IPS-20b (cell line): Measurements from ENCODE around the gene TPSG1.

ENCODE experiments used
- H3K27ac ChIP-seq: one replicate; pipeline ENCODE4 v1.5.1; 2013; ENCODE audit warnings: low read length
- H3K27me3 ChIP-seq: 2 replicates; pipeline ENCODE4 v1.6.1; 2013; ENCODE audit warnings: mild to moderate bottlenecking, low read length, inconsistent platforms; ENCODE audit not compliant: insufficient read depth
- H3K36me3 ChIP-seq: 2 replicates; pipeline ENCODE4 v1.6.1; 2013; ENCODE audit warnings: low read depth, mild to moderate bottlenecking, inconsistent platforms, low read length, moderate library complexity; ENCODE audit not compliant: insufficient read depth
- H3K4me1 ChIP-seq: 2 replicates; pipeline ENCODE4 v1.6.1; 2013; ENCODE audit warnings: mild to moderate bottlenecking, control low read depth, inconsistent platforms, low read length, moderate library complexity; ENCODE audit not compliant: insufficient read depth
- H3K4me3 ChIP-seq: 2 replicates; pipeline ENCODE4 v1.5.1; 2013; ENCODE audit warnings: mild to moderate bottlenecking, low read length, inconsistent platforms
- H3K9ac ChIP-seq: 2 replicates; pipeline ENCODE4 v1.6.1; 2013; ENCODE audit warnings: low read depth, mild to moderate bottlenecking, inconsistent platforms, low read length, moderate library complexity
- H3K9me3 ChIP-seq: 2 replicates; pipeline ENCODE4 v1.6.1; 2013; ENCODE audit warnings: mild to moderate bottlenecking, low read depth, low read length, inconsistent platforms; ENCODE audit not compliant: insufficient read depth

Gene TPSG1

DNA sequence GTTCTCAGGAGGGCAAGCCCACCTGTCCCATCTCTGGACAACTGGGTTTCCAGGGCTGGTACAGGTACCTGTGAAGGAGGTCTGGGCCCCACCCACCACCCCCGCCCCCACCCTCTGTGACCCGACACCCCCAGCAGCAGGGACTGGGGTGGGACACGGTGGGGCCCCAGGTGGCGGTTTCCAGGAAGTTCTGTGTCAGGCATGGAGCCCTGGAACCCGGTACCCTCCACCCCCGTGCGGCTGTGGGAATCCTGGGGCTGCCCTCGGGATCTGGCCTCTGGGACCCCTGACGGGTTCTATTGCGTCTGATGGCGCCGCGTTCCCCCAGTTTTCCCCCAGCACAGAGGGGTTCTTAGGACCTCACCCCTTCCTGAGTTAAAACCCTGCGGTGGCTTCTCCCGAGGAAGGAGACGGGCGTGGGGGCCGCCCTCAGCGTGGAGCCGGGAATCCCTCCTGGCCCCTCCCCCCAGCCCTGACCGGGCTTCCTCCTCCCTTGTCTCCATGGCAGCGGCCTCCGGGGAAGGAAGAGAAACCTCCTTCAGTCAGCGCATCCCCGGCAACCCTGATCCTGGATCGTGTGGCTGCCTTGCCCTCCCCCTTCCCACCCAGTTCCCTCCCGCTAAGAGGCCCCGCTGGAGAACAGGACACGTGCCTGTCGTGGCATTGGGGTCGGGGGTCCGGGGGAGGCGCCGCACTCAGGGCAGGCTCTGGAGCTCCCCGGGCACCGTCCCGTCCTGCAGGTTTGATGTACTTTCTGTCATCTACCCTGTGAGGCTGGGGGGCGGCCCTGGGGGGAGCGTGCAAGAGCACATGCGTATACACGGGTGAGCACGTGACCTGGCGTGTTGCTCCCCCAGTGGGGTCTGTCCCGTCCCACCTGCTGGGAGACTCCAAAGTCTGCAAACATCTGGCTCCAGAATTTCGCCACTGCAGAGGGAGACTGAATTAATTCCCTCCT, 41.8 kb downstream of the TPSG1 start:
- Histone ChIP-seq H3K4me1 (no peaks in the 10 kb centered on the region), H3K9me3 (no peaks in the 10 kb centered on the region), H3K27ac (no peak overlapping the region), H3K27me3 (no peaks in the 10 kb centered on the region), H3K36me3 (no peaks in the 10 kb centered on the region), H3K4me3 (no peak overlapping the region), H3K9ac (no peak overlapping the region)

DNA sequence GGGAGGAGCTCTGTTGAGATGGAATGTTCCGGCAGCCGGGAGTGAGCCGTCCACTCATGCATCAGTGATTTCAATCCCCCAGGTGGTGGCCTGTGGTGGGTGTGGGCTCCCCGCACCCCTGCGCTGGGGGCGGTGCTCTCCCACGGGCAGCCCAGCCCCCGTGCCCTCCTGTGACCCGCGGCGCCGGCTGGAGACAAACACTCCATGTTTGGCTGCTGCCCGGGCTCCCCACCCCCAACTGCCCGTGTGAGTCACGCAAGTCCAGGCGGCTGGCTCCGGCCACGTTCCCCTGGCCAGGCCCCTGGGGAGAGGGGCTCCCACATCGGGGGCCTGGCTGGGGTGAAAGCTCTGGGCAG, 42.8 kb downstream of the TPSG1 start:
- Histone ChIP-seq H3K9ac (no peak overlapping the region), H3K27me3 (no peaks in the 10 kb centered on the region), H3K4me3 (no peak overlapping the region), H3K4me1 (no peaks in the 10 kb centered on the region), H3K9me3 (no peaks in the 10 kb centered on the region), H3K27ac (no peak overlapping the region), H3K36me3 (no peaks in the 10 kb centered on the region)

DNA sequence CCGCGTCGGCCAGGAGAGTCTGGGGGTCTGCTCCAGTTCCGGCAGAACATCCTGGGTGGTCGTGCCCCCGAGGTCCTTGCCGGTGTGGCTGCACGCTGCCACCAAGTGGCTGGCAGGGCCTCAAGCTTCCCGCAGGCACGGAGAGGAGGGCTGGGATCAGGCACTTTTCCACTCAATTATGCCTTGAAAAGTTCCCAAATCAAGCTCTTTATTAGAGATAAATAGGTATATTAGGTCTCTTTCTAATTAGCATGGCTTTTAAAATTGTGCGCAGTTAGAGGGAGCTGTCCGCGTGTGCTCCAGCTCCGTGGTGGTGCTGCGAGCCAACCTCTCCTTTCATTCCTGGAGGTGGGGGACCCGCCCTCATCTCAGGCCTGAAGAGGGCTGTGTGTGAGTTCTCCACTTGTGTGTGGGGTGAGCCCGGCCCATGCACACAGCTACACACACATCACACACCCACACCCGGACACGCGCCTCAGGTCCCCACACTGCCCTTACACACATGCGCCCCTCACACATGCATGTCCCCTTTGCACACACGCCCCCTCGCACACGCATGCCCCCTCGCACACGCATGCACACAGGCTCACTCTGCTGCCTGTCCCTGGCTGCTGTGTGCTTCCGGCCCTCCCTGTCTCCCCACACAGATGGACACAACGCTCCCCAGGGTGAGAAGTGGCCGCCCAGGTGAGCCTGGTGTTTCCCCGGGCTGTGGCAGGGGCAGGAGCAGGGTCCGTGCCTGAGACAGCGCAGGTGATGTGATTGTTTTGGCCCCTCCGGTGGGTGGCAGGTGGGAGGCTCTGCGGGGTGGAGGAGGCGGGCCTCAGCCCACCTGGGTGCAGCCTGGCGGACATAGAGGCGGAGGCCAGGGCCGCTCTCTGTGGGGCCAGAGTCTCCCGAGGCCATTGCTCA, 43.4 kb downstream of the TPSG1 start:
- Histone ChIP-seq H3K9me3 (no peaks in the 10 kb centered on the region), H3K27ac (no peak overlapping the region), H3K4me1 (no peaks in the 10 kb centered on the region), H3K9ac (no peak overlapping the region), H3K4me3 (no peak overlapping the region), H3K27me3 (no peaks in the 10 kb centered on the region), H3K36me3 (no peaks in the 10 kb centered on the region)

DNA sequence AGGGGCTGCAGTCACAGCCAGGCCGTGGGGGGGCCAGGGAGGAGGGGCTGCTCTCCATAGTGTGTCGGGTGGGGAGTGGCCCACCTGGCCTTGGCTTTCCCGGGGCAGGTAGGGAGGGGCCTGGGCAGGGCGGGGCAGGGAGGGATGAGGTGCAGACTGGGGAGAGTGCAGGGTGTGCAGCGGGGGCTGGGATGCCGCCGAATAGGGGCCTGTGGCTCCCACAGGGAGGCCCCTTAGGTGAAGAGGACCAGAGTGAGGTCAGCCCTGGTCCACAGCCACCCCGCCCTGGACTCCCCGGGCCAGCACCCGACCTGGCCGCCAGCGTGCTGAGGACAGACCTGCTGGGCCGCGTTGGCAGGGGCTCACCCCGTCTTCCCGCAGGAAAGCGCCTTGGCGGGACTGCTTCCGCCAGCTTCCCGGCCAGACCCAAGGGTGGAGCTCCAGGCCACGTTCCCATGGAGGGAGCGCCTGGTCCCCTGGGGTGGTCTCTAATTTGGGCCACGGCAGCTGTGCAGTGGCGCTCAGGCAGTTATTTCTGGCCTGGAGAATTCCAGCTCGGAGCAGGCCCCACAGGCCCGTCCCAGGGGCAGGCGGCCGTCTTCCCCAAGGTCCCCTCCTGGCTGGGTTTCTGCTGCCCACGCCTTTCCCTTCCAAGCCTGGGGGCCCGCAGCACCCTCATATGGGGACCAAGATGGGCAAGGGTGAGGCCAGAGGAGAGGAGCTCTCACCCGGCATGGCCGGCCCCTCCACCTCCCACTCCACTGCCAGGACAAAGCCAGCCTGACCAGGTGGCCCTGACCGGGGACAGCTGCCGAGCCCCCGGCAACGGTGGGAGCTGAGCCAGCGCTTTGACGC, 44.3 kb downstream of the TPSG1 start:
- H3K27me3 ChIP-seq: no peaks in the 10 kb centered on the region
- no peaks in the 10 kb centered on the region for H3K4me1 ChIP-seq
- H3K9me3 ChIP-seq: no peaks in the 10 kb centered on the region
- H3K27ac ChIP-seq: no peak overlapping the region
- no peaks in the 10 kb centered on the region for H3K36me3 ChIP-seq
- no peak overlapping the region for H3K9ac ChIP-seq
- no peak overlapping the region for H3K4me3 ChIP-seq

DNA sequence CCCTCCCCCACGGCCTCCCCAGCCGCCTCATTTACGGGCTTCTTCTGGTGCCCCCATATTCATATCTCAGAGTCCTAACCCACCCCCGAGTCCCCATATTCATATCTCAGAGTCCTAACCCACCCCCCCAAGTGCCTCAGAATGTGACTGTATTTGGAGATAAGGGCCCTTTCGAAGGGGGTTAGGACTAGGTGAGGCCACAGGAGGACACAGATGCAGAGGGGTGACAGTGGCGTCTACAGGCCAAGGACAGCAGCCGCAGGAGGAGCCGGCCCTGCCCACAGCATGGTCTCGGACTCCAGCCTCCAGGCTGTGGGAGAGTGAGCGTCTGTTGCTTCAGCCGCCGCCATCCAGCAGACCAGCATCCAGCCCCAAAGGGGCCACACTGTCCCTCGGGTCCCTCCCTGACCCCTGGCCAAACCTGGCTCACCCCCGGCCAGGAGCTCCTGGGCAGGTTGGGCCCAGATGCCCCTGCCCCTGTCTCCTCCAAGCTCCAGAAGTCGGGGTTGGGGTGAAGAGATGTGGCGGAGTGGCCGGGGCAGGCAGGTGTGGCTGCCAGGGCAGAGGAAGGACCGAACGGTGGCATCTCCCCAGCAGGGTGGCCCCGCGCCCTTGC, 46.7 kb downstream of the TPSG1 start:
- no peaks in the 10 kb centered on the region for H3K27me3 ChIP-seq
- no peaks in the 10 kb centered on the region for H3K4me1 ChIP-seq
- no peak overlapping the region for H3K27ac ChIP-seq
- H3K9me3 ChIP-seq: no peaks in the 10 kb centered on the region
- H3K4me3 ChIP-seq: no peak overlapping the region
- no peak overlapping the region for H3K9ac ChIP-seq
- no peaks in the 10 kb centered on the region for H3K36me3 ChIP-seq

DNA sequence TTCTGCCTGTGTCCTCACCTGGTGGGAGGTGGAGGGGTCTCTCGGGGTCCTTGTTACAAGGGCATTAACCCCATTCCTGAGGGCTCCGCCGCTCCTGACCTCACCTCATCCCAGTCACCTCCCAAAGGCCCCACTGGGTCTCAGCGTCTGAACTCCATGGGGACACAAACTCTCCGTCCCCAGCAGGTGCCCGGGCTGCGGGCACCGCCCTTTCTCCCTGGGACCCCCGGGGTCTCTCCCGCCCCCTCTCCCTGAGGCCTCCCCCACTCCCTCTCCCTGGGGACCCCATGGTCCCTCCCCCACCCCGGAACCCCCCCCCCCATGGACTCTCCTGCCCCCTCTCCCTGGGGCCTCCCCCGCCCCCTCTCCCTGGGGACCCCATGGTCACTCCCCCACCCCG, 47.3 kb downstream of the TPSG1 start:
- no peaks in the 10 kb centered on the region for H3K36me3 ChIP-seq
- H3K4me3 ChIP-seq: no peak overlapping the region
- no peaks in the 10 kb centered on the region for H3K4me1 ChIP-seq
- H3K27ac ChIP-seq: no peak overlapping the region
- H3K9me3 ChIP-seq: no peaks in the 10 kb centered on the region
- H3K27me3 ChIP-seq: no peaks in the 10 kb centered on the region
- no peak overlapping the region for H3K9ac ChIP-seq

DNA sequence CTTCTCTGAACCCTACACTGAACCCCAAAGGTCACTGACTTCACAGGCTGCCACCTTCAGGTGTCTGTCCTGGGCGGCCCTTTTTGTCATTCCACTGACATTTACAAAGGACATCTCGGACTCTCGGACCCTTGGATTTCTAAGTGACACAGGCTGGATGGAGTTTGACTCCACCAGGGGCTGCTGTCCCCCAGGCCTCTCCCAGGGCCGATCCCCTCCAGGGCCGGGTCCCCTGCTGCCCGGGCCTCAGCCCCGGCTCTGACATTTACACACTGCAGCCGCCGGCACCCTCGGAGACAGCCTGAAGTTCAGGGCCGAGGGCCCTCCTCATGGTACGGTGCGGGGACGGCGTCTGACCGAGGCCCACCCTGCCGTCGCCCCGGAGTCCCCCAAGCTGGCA, 48.0 kb downstream of the TPSG1 start:
- H3K9ac ChIP-seq: no peak overlapping the region

DNA sequence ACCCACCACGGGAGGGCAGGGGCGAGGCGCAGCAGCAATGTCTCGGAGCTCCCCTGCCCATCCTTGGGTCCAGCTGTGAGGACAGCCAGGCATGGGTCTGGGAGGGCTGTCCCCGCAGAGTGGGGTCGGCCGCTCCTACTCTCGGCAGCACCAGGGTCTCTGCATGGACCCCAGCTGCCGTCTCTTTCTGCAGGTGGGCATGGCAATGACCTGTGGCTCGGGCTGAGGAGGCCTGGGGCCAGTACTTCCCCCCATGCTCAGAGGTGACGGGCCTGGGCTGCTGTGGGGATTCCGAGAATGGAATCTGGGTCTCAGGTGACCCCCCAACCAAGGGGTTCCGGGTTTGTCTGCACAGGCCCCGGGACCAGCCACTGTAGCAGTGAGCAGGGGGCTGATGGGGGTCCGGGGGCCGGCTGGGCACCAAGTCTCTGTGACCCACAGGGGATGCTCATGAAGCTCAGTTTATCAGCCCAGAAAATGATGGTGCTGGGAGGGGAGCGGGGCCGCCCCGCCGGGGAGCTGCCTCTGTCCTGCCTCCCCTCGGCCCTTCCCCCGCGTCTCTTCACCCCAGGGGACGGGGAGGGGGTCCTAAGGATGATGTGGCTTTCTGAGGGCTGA, 48.7 kb downstream of the TPSG1 start:
- Histone ChIP-seq H3K27me3 (no peaks in the 10 kb centered on the region), H3K4me3 (no peak overlapping the region), H3K27ac (no peak overlapping the region), H3K9me3 (no peaks in the 10 kb centered on the region), H3K9ac (no peak overlapping the region), H3K36me3 (no peaks in the 10 kb centered on the region), H3K4me1 (no peaks in the 10 kb centered on the region)

More for the DNA sequence above, 48.0 kb downstream of the TPSG1 start:
- H3K4me1 ChIP-seq: no peaks in the 10 kb centered on the region
- no peaks in the 10 kb centered on the region for H3K9me3 ChIP-seq
- no peak overlapping the region for H3K4me3 ChIP-seq
- no peaks in the 10 kb centered on the region for H3K27me3 ChIP-seq
- no peak overlapping the region for H3K27ac ChIP-seq
- no peaks in the 10 kb centered on the region for H3K36me3 ChIP-seq

DNA sequence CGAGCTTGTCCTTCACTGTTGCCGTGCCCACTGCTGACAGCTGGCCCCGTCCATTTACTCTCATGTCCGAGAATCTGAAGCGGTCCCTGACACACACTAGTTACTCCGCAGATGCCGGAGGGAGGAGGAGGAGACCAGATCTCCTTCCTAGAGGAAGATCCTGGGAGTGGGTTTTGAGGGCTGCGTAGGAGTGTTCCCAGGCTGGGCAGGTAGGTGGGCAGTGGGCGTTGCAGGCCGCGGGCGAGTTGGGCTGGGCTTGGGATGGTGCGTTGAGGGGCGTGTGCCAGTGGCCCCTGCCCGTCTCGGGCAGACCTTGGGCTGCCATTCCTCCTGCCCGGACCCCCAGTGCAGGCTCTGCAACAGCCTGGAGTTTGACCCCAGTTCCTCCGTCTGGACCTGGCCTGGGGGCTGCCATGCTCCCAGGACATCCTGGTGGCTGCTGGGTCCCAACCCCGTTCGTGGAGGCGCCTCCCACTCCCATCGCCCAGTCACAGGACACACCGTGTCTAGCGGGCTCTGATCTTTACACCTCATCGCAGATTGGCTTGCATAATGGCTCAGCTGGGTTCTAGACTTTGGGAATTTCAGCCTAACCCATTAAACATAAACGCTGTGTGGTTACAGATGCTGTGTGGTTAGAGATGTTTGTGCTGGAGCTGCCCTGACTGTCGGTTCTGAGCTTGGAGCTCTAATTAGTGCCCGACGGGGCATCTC, 49.3 kb downstream of the TPSG1 start:
- Histone ChIP-seq H3K4me3 (no peak overlapping the region), H3K4me1 (no peaks in the 10 kb centered on the region), H3K27me3 (no peaks in the 10 kb centered on the region), H3K9me3 (no peaks in the 10 kb centered on the region), H3K9ac (no peak overlapping the region), H3K27ac (no peak overlapping the region), H3K36me3 (no peaks in the 10 kb centered on the region)

DNA sequence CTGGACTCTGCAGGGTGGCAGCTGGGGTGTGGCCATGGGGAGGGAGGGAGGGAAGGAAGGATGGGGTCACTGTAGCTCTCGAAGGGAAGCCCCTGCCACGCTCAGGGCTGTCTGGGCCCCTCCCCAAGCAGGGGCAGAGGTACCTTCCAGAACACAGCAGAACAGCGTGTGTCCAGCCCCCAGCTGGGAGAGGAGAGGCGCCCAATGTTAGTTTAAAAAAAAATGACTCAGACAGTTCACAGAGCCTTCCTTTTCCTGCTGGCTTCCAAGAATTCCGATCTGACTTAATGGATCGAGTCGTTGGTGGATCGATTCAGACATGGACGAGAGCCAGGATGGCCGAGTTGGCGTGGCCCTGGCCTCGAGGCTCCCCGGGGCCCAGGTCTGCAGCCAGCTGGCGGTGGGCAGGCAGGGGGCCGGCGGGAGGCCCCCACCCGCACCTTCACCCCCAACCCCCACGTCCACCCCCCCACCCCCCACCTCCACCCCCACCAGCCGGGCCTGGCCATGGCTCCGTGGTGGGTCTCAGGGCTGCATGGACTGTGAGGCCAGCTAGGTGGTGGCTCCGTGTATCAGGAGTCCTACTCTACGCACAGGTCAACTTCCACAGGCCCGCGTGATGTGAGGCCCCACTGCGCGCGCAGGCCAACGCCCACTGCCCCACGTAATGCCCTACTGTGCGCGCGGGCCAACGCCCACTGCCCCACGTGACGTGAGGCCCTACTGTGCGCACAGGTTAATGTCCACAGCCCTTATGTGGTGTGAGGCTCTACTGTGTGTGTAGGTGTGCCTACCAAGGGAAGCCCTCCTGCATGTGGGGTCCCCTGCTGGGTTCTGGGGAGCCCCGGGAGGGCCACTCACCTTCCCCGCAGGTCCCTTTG, 50.4 kb downstream of the TPSG1 start:
- Histone ChIP-seq H3K27ac (no peak overlapping the region), H3K27me3 (no peaks in the 10 kb centered on the region), H3K4me3 (no peak overlapping the region), H3K9ac (no peak overlapping the region), H3K36me3 (no peaks in the 10 kb centered on the region), H3K9me3 (no peaks in the 10 kb centered on the region), H3K4me1 (no peaks in the 10 kb centered on the region)
